Testis (tissue), 2 donors: ENCODE data around the gene BABAM2.

ENCODE experiments used
- CTCF ChIP-seq, 3 experiments: fragments of 450-650 bp in 2 of 3; fragments of 200-600 bp in 1 of 3; sonication (generic) in 1 of 3; IDR thresholded peaks; one replicate each; pipeline ENCODE4 v1.5.1; 2016 to 2019; ENCODE audit warnings: antibody characterized with exemption in 3 of 3, mild to moderate bottlenecking in 2 of 3, moderate library complexity in 1 of 3
- POLR2A ChIP-seq: fragments of 450-650 bp; IDR thresholded peaks from one replicate; pipeline ENCODE4 v1.6.1; 2017; ENCODE audit warnings: antibody characterized with exemption, mild to moderate bottlenecking, moderate library complexity

- TF ChIP-seq POLR2A = no peak
- TF ChIP-seq CTCF (IDR thresholded peaks at IDR 0.05) = no peak
Observed at GRCh38 chr2:28343184-28343942, 452.8 kb downstream of the BABAM2 start.
